Gastroesophageal sphincter (tissue), 4 donors: ENCODE measurements around the gene AMER3. TPM values are rescaled to one million over a fixed set of nuclear protein-coding genes. Genes with fewer than 3 reads are reported as not detected.

Experiments used
- ATAC-seq: fragments of 150-250 bp; one replicate; pipeline ENCODE4 v1.9.1; 2016; ENCODE audit warnings: mild to moderate bottlenecking, moderate library complexity
- H3K27ac ChIP-seq, 4 donors: fragments of 200-600 bp; sonication (generic) in 3 of 4; 1 replicate in 3 of 4; 2 replicates in 1 of 4; pipeline ENCODE4 v1.5.1; 2016 to 2019
- H3K27me3 ChIP-seq: fragments of 200-600 bp; sonication (generic); one replicate; pipeline ENCODE4 v1.5.1; 2019
- H3K36me3 ChIP-seq, 2 donors: fragments of 200-600 bp; sonication (generic); one replicate each; pipeline ENCODE4 v1.5.1; 2019; ENCODE audit warnings: control low read depth in 1 of 2
- H3K4me1 ChIP-seq, 3 donors: fragments of 200-600 bp; sonication (generic); 1 replicate in 2 of 3; 2 replicates in 1 of 3; pipeline ENCODE4 v1.5.1; 2016 to 2019; ENCODE audit warnings: control low read depth in 2 of 3
- H3K4me3 ChIP-seq, 2 donors: fragments of 200-600 bp; sonication (generic); one replicate each; pipeline ENCODE4 v1.5.1; 2019; ENCODE audit warnings: mild to moderate bottlenecking in 1 of 2, moderate library complexity in 1 of 2
- H3K9me3 ChIP-seq, 3 donors: fragments of 200-600 bp; sonication (generic); one replicate each; pipeline ENCODE4 v1.5.1; 2017 to 2019; ENCODE audit warnings: control low read depth in 2 of 3
- EP300 ChIP-seq: sonication (generic); formaldehyde crosslinking; IDR thresholded peaks from one replicate; pipeline ENCODE4 v1.6.1; 2017; ENCODE audit warnings: antibody characterized with exemption, mild to moderate bottlenecking
- POLR2A ChIP-seq, 2 donors: fragments of 450-650 bp; IDR thresholded peaks; one replicate each; pipeline ENCODE4 v1.6.1; 2017; ENCODE audit warnings: antibody characterized with exemption in 2 of 2, mild to moderate bottlenecking in 2 of 2, moderate library complexity in 1 of 2
- POLR2AphosphoS5 ChIP-seq: sonication (generic); formaldehyde crosslinking; IDR thresholded peaks from one replicate; pipeline ENCODE4 v1.6.1; 2017; ENCODE audit warnings: antibody characterized with exemption
- WGBS, 2 donors: methylation state at CpG; one replicate each; pipeline ENCODE4 v1.1.5; 2018; ENCODE audit warnings: low coverage in 1 of 2; 5-methylcytosine and 5-hydroxymethylcytosine counted together
- total RNA-seq, 4 donors: library from RNA; depleted of rRNA; stranded (reverse); fragments of >200 nt; gene quantifications; one replicate each; pipeline ENCODE4 v1.1.0, GENCODE V29; 2016
- TF ChIP-seq, protein P1 (sequence below), 4 experiments: fragments of 200-600 bp in 2 of 4; fragments of 450-650 bp in 2 of 4; sonication (generic) in 1 of 4; IDR thresholded peaks; one replicate each; pipeline ENCODE4 v1.5.1; 2017 to 2019; ENCODE audit warnings: antibody characterized with exemption in 4 of 4, mild to moderate bottlenecking in 2 of 4, moderate library complexity in 2 of 4

The AMER3 gene
- total RNA-seq, 4 donors from 2014 or later, result 0.27 TPM; not detected in 3

DNA sequence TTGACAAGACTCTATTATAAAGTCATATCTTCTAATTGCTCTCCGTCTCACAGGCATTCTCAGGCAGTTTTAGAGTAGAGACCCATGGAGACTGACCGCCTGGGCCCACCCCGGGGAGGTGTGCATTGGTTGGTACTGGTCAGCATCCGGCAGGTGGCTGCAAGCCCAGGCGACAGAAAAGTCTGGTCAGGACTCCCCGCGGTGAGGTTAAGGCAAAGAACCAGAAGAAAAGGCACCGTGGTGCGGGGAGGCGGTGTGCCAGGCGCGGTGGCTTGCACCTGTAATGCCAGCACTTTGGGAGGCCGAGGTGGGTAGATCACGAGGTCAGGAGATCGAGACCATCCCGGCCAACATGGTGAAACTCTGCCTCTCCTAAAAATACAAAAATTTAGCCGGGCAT, 32.5 kb downstream of the AMER3 start:
- 80% methylated on average over 2 of the region's 17 CpGs; no CpG with 5 or more reads in 1 of the 2 donors for WGBS, 2 donors
- no peak overlapping the region for H3K27ac ChIP-seq
- no peak for ATAC-seq
- no peaks in the 10 kb centered on the region for H3K4me1 ChIP-seq
- no peaks in the 10 kb centered on the region for H3K36me3 ChIP-seq
- TF ChIP-seq, protein P1, sequence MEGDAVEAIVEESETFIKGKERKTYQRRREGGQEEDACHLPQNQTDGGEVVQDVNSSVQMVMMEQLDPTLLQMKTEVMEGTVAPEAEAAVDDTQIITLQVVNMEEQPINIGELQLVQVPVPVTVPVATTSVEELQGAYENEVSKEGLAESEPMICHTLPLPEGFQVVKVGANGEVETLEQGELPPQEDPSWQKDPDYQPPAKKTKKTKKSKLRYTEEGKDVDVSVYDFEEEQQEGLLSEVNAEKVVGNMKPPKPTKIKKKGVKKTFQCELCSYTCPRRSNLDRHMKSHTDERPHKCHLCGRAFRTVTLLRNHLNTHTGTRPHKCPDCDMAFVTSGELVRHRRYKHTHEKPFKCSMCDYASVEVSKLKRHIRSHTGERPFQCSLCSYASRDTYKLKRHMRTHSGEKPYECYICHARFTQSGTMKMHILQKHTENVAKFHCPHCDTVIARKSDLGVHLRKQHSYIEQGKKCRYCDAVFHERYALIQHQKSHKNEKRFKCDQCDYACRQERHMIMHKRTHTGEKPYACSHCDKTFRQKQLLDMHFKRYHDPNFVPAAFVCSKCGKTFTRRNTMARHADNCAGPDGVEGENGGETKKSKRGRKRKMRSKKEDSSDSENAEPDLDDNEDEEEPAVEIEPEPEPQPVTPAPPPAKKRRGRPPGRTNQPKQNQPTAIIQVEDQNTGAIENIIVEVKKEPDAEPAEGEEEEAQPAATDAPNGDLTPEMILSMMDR (IDR thresholded peaks at IDR 0.05), result no peak
- TF ChIP-seq POLR2A (IDR thresholded peaks at IDR 0.05), result no peak
- no peak for TF ChIP-seq EP300
- no peak for TF ChIP-seq POLR2AphosphoS5
- H3K27me3 ChIP-seq, result peaks cover 7% of the 10 kb centered on the region
- no peak overlapping the region for H3K4me3 ChIP-seq
- peaks cover 0 to 5% (median 0%) of the 10 kb centered on the region in 3 donors for H3K9me3 ChIP-seq

GRCh38 chr2:130790312-130790711, 35.0 kb downstream of the AMER3 start:
- TF ChIP-seq POLR2AphosphoS5, result no peak
- TF ChIP-seq EP300, result no peak
- TF ChIP-seq, protein P1 (IDR thresholded peaks at IDR 0.05), result no peak
- no peak for TF ChIP-seq POLR2A (IDR thresholded peaks at IDR 0.05)
- Histone ChIP-seq H3K27ac (no peak overlapping the region), H3K36me3 (no peaks in the 10 kb centered on the region), H3K4me1 (no peaks in the 10 kb centered on the region), H3K9me3 (no peaks in the 10 kb centered on the region), H3K27me3 (peaks cover 7% of the 10 kb centered on the region), H3K4me3 (no peak overlapping the region)
- WGBS, 2 donors, result 33 to 60% methylated on average over 1 of the region's 2 CpGs
- no peak for ATAC-seq

GRCh38 chr2:130790804-130791616, 35.7 kb downstream of the AMER3 start:
- WGBS, 2 donors, result 79% methylated on average over 2 of the region's 9 CpGs; no CpG with 5 or more reads in 1 of the 2 donors
- no peak for TF ChIP-seq EP300
- TF ChIP-seq POLR2A (IDR thresholded peaks at IDR 0.05), result no peak
- TF ChIP-seq POLR2AphosphoS5, result no peak
- TF ChIP-seq, protein P1 (IDR thresholded peaks at IDR 0.05), result no peak
- Histone ChIP-seq H3K27me3 (peaks cover 5% of the 10 kb centered on the region), H3K36me3 (no peaks in the 10 kb centered on the region), H3K4me1 (no peaks in the 10 kb centered on the region), H3K27ac (no peak overlapping the region), H3K9me3 (no peaks in the 10 kb centered on the region), H3K4me3 (no peak overlapping the region)
- no peak for ATAC-seq

DNA sequence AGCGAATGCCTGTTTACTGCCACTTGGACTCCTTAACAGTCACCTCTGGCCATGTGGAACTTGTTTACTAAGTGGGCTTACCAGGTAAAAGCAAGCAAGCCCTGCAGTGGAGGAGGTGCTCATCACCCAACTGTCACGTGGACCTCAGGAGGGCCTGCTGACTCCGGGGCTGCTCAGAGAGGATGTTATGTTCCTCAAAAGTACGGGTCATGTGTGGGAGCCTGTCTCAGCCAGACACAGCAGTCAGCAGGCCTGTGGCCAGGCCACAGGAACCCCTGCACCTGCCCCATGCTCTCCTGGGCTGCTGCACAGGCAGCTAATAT, 36.2 kb downstream of the AMER3 start:
- no peaks in the 10 kb centered on the region for H3K4me1 ChIP-seq
- H3K27me3 ChIP-seq, result no peaks in the 10 kb centered on the region
- no peaks in the 10 kb centered on the region for H3K9me3 ChIP-seq
- TF ChIP-seq POLR2AphosphoS5, result no peak
- TF ChIP-seq, protein P1 (IDR thresholded peaks at IDR 0.05), result no peak
- TF ChIP-seq POLR2A (IDR thresholded peaks at IDR 0.05), result no peak
- no peak for TF ChIP-seq EP300
- H3K4me3 ChIP-seq, result no peak overlapping the region
- ATAC-seq, result no peak
- H3K36me3 ChIP-seq, result no peaks in the 10 kb centered on the region
- WGBS, 2 donors, result 53% methylated on average over 3 of the region's 4 CpGs; no CpG with 5 or more reads in 1 of the 2 donors
- no peak overlapping the region for H3K27ac ChIP-seq

- Histone ChIP-seq H3K4me3 (no peak overlapping the region), H3K27ac (no peak overlapping the region), H3K4me1 (peaks cover 0 to 24% (median 4%) of the 10 kb centered on the region in 3 donors), H3K27me3 (no peaks in the 10 kb centered on the region), H3K9me3 (no peaks in the 10 kb centered on the region), H3K36me3 (no peaks in the 10 kb centered on the region)
- 50 to 67% methylated on average over 1 of the region's 2 CpGs for WGBS, 2 donors
- no peak for ATAC-seq
- TF ChIP-seq EP300, result no peak
- TF ChIP-seq POLR2AphosphoS5, result no peak
- TF ChIP-seq, protein P1 (IDR thresholded peaks at IDR 0.05), result no peak
- TF ChIP-seq POLR2A (IDR thresholded peaks at IDR 0.05), result no peak
These were observed 40.1 kb downstream of the AMER3 start for GRCh38 chr2:130795431-130795830.
